NCI-H446 (cell line): ENCODE data around the gene GJC2.

Experiments used
- DNase-seq, 2 experiments: peaks; one replicate each; lab custom pipeline; 2025; lab: John Stamatoyannopoulos, UW

GJC2 gene

DNA sequence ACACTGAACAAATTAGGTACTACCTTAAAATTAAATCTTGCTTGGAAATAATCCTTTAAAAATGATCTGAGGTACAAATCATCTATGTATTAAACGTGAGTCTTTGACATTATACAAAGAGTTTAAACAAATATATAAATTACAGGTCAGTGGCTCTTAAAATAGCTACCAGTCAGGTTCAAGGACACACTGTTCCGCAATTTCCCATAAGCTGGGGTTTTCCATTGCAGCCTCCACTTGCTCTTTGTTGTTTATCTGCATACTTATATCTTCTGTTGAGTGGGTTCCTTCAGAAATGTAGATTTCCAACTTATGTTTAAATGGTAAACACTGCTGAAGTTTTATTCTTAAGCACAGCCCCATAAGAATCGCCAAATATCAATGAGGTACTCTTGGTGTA, 34.9 kb upstream of the GJC2 start:
- no peak for DNase-seq

DNA sequence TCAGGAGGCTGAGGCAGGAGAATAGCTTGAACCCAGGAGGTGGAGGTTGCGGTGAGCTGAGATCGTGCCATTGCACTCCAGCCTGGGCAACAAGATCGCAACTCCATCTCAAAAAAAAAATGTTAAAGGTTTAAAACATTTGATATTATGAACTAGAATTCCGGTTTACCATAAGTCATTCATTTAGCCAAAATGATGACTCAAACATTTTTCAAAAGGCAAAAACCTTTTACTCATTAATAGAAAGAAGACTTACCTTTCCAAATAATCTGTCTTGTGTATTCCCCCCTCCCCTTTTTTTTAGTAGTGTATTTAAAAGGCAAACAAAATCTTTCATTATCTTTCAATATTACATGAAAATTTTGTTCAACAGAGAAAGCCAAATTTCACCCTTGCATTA, 32.4 kb upstream of the GJC2 start:
- no peak for DNase-seq

DNA sequence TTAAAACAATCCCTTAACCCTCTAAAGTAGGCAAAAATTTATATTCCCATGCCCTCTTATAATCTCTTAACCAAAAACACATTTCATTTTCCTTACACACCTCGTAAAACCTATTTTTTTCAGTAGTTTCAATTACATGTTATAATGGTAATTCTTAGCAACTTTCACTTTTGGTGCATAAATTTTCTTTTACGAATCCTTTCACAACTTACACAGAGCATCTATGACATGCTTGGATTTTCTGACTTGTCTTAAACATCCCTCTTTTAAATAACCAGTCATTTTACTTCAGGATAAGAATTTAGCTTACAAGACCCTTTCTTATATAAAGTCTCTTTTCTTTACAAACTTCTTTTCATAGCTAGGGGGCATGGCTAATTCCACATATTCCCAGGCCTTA, 31.7 kb upstream of the GJC2 start:
- DNase-seq = no peak

DNA sequence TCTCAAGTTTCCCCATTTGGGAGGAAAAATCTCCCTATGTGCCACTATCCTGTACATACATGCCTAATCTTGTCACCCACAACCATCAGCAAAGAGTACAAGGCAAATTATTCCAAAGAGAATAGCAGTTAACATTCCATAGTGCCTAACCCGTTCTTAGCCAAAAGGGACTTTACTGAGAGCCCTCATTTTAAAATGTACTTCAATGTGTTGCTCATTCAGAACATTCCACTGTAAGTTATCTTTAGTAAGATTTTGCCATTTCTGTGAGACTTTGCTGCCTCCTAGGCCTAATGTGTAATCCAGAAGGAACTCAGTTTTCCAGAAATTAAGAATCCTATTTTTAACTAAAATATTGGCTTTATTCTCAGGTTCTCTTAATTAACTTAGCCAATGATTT, 29.4 kb upstream of the GJC2 start:
- DNase-seq = no peak

DNA sequence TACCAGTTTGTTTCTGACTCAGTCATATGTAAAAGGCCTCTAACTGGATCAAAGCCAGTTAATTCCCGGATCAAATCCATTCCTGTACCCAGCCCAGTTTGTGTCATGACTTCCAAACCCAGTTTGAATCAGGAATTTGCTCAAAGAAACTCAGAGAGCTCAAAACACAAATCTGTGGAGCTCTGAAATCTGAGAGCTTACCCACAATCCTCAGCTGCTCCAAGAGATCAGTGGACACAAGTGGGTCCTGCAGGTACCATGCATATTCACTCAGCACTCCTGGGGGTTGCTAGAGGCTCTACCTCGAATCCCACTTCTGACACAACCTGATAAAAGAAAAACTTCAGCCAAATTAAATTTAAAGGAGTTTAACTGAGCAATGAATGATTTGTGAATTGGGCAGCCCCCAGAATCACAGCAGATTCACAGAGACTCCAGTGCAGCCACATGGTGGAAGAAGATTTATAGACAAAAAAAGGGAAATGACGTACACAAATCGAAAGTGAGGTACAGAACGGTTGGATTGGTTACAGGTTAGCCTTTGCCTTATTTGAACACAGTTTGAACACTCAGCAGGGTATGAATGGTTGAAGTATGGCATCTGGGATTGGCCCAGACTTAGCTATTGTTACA, 28.8 kb upstream of the GJC2 start:
- no peak for DNase-seq

DNA sequence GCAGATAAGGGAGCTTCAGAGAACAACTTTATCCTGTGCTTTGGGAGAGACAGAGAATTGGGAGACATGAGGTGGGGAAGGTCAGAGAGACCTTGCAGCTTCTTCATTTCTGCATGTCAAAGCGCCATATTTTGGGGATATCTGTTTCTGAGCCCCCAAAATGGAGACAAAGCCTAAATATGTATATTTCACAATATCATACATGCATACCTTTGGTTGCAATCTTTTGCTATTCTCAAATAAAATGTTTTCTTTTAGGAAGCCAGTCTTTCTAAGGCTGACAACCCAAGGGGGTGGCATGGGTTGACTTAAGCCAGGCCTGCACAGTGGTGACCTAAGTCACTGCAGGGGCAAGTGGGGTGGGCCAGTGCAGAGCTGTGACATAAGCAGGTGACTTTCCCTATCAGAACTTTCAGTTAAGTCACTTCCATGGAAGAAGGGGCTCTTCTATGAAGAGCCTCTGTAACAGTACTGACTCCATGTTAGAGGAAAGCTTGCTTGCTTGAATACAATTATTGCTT, 26.7 kb upstream of the GJC2 start:
- no peak for DNase-seq

DNA sequence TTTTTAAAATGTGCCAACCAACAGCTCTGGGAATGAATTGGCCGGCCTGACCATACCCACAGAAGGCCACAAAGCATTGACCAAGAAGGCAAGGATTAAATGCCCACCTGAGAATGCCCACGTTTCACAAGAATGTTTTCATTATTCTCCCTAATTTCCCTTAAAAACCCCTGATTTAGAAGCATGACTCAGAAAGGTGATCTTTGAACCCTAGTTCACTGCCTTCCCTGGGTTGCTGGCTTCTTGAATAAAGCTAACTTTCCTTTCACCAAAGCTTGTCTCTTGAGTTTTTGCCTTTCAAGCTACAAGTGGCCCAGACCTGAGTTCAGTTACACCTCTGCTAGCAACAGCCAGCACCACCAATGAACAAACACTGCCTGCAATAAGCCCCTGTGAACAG, 26.2 kb upstream of the GJC2 start:
- DNase-seq = no peak

DNA sequence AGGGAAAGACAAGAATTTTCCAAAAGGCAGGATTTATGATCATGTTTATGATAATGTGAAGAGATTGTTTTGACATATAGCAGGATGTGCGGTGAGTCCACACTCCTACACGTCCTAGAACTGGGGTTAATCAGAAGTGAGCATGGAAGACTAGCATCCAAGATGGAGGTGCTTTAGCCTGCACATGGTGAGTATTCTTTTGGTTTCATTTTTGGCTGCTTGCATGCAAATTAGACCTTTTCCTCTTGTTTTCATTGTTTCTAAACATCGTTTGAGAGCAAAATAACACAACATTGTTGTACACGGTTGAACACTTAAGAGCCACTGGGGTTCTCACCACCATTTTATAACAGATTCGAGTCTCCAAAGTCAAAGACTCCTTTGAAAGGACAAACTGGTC, 24.5 kb upstream of the GJC2 start:
- no peak for DNase-seq

DNA sequence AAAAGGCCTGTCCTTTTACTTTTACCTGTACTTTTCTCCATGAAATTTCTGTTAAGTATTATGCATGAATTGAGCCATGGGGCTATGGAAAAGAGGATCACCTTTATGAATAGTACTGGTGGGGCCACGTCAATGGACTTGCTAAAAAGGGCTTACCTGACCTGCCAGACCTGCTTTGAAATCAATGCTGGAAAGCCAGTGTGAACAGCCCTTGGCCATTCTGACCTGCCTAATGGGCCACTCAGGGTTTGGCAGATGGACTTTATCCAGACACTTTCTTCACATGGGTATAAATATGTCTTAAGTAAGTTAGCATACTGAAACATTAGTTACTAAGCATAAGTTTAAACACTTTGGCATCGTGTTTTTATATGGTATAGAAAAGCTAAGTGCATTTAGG, 18.0 kb upstream of the GJC2 start:
- no peak for DNase-seq

DNA sequence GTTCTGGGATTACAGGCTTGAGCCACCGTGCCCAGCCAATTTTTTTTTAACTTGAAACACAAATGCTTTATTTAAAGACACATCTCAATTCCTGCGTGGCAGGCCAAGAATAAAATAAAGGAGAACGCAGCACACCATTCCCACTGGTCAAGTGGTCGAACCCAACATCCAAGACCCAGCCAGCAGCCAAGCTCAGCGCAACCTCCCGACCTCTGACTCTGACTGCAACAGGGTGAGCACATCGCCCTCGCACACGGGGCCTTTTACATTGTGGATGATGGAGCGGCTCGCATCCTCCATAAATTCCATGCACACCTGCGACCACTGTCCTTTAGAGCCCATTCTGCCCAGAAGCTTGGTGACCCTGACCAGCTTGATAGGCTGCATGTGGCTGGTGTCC, 15.1 kb upstream of the GJC2 start:
- no peak for DNase-seq

DNA sequence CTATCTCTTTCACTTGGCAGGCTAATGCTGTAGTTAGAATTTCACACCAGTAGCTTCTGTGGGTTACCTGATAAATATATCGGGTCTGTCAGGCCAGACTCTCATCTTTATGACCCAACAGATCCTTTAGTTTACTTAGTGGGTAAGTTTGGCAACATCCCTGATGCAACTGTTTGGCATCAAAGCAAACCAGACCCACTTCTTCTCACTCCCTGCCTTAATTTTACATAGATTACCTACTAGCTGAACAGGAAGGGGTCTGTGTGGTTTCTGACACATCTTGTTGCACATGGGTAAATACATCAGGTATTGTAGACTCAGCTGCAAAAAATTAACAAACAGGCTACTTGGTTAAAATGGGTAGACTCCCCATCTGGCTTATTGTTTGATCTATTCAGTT, 12.8 kb upstream of the GJC2 start:
- DNase-seq = no peak

DNA sequence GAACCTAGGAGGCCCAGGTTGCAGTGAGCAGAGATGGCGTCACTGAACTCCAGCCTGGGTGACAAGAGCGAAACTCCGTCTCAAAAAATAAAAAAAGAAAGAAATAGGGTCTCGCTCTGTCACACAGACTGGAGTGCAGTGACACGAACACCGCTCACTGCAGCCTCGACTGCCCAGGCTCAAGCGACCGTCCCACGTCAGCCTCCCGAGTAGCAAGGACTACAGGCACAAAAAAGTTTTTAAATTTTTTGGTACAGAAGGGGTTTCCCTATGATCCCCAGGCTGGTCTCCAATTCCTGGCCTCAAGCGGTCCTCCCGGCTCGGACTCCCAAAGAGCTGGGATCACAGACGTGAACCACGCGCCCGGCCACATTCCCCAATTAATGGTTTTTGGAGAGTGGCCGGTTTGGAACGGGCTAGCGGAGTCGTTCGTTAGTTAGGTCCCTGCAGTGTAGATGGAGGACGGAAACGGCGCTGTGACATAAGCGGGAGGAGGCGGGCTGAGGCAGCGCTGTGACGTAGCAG, 10.3 kb upstream of the GJC2 start:
- no peak for DNase-seq

DNA sequence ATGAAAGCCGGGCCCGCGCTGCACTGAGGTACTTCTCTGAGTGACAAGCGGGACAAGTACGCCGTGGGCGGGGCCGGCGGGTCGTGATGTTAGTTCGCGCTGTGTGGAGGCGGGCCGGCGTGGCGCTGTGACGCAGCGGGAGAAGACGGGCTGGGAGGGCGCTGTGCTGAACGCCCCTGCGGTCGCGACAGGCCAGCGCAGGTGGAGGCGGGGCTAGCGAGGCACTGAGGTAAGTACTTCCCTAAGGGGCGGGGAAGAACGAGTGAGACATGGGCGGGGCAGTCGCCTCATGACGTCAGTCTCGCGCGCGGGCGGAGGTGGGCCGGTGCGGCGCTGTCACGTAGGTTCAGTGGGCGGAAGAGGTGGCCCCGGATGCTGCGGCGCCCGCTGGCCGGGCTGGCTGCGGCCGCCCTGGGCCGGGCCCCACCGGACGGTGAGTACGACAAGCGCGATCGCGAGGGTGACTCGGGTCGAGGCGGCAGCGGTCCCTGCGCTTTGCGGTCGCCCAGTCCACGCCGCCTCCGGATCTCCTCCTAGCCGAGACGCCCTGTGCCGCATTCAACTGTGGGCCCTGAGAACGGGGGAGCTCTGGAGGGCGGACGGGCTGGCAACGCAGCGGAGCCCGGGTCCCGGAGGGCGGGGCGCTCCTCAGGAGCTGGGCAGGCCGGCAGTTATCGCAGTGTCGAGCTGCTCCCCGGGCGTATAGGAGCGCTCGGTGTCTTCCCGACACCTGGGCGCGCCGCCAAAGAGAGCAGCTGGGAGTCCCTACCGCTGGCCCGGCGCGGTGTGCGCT, 9.6 kb upstream of the GJC2 start, which contains the start of gene GUK1:
TSS of gene GUK1 (plus strand) at position 349 of the 793 bp plus-strand sequence. CDS start at position 373, 24 bp downstream.
- peak; percentile 98 to 100 for DNase-seq

DNA sequence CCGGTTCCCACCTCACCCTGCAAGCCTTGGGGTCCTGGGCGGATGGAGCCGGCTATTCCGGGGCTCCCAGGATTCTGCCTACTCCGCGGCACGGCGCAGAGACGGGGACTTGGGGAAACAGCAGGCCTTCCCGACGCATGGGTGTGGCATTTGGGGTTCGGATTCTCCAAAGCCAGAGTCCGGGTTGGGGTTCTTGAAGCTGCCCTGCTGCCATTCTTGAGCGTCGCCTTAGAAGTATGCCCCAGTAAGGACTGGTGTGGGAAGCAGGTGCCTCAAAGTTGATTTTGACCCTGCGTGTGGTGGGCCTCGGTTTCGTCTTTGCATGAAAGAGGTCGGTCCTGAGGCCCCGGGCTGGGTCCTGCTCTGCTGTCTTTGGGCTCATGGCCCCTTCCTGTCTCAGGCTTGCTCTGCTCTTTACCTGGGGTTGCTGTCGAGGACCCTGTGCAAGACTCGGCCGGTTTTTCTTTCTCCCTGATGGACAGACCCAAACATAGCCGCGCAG, 9.0 kb upstream of the GJC2 start:
- no peak for DNase-seq

DNA sequence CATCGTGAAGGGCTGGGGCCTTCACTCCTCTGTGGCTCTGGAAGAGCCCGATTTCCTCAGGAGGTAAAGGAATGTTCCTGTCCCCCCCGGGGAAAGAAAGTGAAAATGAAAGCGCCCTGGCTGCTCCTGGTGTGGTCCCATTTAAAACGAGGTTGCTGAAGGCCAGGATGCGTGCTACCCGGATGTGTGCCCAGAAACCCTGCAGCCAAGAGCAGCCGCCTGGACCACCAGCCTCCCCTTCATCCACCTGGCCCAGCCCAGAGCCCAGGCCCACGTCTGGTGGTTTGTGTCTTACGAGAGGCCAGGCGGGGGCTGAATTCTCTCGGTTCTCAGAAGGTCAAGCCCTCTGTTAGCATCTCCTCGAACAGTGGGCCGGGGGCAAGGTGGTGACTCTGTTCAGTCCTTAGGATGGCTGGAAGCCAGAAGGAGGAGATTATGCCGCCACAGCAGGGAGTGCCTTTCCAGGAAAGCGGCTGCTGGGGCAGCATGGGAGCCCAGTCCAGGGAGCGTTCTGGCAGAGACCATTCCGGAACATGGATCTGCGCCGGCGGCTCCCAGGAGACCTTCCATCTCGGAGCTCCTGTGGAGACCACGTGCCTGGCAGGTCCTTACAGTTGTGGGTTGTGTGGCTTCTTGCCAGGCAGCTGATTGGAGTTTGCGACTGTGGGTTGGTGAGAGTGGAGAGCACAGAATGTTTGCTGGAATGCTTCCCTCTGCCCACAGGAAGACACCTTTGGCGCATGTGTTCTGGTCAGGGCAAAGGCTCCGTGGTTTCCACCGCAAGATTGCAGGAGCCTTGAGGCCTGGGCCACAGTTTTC, 8.3 kb upstream of the GJC2 start:
- no peak for DNase-seq

DNA sequence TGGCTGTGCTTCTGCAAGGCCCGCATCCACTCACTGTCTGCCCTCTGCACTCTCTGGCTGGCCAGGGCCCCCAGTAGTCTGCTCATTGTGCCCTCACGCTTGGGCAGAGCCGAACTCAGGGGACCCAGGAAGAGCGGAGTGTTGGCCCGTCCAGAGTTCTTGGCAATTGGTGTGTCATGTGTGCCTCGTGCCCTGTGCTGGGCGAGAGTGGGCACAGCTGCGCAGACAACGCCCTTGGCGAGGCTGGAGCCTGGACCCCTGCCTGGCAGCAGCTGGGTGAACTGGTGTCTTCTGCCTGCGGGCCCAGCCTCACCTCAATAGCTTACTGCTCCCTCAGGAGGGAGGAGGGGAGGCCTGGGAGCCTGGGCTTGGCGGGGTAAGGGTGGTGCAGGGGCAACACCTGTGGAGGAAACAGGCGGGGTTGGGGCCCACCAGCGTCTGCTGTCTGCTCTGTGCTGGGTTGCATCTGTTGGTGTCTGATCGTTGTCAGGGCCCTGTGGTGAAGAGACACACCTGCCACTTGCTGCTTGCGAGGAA, 7.5 kb upstream of the GJC2 start:
- DNase-seq = no peak

DNA sequence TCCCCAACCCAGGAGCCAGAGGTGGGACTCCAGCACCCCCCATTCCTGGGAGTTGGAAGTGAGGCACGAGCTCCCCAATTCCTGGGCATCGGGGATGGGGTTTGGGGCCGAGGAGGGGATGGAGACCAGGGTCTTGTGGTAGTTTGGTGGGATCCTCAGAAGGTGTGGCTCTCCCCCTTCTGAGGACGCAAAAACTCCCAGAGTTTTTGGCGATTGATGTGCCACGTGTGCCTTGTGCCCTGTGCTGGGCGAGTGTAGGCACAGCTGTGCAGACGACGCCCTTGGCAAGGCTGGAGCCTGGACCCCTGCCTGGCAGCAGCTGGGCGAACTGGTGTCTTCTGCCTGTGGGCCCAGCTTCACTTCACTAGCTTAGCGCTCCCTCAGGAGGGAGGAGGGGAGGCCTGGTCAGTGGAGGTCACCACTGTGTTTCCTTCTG, 7.0 kb upstream of the GJC2 start:
- no peak for DNase-seq

DNA sequence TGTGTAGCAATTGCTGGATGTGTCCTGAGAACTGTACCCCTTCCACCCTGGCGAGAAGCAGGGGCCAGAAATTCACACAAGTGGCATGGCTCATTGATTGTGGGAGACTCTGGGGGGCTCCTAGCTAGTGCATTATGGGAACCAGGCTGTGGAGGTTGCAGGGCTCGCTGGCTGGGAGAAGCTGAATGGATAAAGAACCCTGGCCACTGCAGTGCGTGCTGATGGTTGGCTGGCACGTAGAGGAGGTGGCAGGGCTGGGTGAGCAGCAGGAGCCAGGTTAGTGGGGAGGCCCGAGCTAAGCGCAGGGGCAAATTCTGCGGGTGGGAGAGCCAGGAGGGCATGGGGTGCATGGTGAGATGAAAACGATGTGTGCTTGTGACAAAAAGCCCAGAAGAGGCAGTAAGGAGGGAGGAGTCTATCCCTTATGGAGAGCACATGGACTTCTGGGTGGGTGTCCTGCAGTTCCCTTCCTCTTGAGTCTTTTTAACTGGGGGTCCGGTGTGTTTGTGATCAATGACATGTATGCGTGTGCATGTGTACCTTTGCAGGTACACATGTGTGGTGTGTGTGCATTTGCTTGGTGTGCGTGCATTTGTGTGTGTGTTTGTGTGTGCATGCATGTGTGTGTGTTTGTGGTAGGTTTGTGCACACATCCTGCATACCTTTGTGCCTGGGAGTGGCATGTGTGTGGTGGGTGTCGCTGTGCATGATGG, 6.1 kb upstream of the GJC2 start:
- DNase-seq = no peak

DNA sequence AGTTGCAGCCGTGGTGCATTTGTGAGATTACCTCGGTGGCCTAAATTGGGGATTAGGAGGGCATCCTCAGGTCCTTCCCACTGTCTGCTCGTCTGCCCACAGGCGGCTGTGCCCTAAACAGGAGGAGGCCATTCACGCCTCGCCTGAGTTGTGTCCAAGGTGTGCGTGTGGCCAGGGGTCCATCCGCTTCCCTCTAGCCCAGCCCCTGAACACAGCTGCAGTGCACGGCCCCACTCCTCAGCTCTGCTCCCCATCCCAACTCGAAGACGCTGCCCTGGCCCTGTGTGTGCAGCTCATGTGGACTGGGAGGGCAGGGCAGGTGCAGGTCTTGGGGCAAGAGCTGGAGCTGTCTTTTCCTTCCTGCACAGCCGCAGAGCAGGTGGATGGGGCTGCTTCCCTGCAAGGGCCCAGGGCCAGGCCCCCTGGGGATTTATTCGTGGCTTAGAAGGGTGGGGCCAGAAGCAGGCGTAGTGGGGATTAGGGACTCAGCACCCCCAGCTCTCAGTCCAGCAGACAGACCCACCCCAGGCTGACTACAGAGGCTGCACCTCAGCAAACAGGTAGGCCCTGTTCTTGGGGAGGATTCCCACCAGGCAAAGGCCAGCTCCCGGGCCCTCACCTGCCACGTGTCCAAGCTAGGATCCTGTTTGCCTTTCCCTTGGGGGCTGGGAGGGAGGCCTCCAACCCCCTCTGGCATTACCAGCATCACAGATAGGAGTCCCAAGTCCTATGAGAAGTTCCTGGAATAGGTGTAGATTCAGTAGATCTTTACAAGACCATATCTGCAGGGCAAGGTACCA, 5.3 kb upstream of the GJC2 start:
- DNase-seq = no peak

DNA sequence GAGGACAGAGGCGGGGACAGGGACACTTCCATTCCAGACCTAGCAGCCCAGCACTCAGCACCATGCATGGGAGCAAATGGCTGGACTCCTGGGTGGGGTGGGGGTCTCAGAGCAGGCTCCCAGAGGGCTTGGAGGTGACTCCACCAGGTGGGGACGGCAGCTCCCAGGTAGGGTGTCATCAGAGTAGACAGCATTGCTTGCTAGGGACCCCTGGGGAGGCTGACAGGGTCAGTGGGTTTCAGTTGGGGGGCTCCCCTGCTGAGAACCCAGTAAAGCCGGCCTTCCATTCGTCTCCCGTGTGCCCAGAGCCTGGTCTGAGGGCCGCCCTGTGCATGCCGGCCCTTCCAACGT, 4.8 kb upstream of the GJC2 start:
- no peak for DNase-seq
